Fibroblast of the aortic adventitia (primary cell): Measurements from ENCODE around the gene LRRC61. TPM values are rescaled to one million over a fixed set of nuclear protein-coding genes. Genes with fewer than 3 reads are reported as not detected.

Experiments
- DNase-seq: peaks from one replicate; pipeline ENCODE4 v3.0.0-alpha.2; 2010; ENCODE audit warnings: low read depth
- H3K4me3 ChIP-seq: 2 replicates; pipeline ENCODE4 v1.5.1; 2011; ENCODE audit warnings: low read depth, mild to moderate bottlenecking, control low read depth, low read length, moderate library complexity
- total RNA-seq: library from RNA; depleted of rRNA; stranded (reverse); fragments of >200 nt; gene quantifications from 2 replicates; pipeline ENCODE4 v1.2.3, GENCODE V29; 2012; ENCODE audit warnings: low replicate concordance
- TF ChIP-seq, protein P1 (sequence below): IDR thresholded peaks from 2 replicates; pipeline ENCODE4 v1.5.1; 2011; ENCODE audit warnings: mild to moderate bottlenecking, low read length, control low read depth, inconsistent platforms; ENCODE audit not compliant: insufficient read depth

LRRC61 gene
- total RNA-seq, 1 donor: 0.09 TPM

GRCh38 chr7:150371131-150371995, 48.2 kb downstream of the LRRC61 start:
- no peak for DNase-seq
- TF ChIP-seq, protein P1, sequence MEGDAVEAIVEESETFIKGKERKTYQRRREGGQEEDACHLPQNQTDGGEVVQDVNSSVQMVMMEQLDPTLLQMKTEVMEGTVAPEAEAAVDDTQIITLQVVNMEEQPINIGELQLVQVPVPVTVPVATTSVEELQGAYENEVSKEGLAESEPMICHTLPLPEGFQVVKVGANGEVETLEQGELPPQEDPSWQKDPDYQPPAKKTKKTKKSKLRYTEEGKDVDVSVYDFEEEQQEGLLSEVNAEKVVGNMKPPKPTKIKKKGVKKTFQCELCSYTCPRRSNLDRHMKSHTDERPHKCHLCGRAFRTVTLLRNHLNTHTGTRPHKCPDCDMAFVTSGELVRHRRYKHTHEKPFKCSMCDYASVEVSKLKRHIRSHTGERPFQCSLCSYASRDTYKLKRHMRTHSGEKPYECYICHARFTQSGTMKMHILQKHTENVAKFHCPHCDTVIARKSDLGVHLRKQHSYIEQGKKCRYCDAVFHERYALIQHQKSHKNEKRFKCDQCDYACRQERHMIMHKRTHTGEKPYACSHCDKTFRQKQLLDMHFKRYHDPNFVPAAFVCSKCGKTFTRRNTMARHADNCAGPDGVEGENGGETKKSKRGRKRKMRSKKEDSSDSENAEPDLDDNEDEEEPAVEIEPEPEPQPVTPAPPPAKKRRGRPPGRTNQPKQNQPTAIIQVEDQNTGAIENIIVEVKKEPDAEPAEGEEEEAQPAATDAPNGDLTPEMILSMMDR: no peak
- no peak overlapping the region for H3K4me3 ChIP-seq

DNA sequence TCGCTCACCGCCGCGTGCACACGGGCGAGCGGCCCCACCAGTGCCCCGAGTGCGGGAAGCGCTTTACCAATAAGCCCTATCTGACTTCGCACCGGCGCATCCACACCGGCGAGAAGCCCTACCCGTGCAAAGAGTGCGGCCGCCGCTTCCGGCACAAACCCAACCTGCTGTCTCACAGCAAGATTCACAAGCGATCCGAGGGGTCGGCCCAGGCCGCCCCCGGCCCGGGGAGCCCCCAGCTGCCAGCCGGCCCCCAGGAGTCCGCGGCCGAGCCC, 48.8 kb downstream of the LRRC61 start:
- no peak for DNase-seq
- no peak overlapping the region for H3K4me3 ChIP-seq
- TF ChIP-seq, protein P1: no peak

- TF ChIP-seq, protein P1: no peak
- H3K4me3 ChIP-seq: no peak overlapping the region
- DNase-seq: no peak
Observed at GRCh38 chr7:150372271-150373048, 49.3 kb downstream of the LRRC61 start.

DNA sequence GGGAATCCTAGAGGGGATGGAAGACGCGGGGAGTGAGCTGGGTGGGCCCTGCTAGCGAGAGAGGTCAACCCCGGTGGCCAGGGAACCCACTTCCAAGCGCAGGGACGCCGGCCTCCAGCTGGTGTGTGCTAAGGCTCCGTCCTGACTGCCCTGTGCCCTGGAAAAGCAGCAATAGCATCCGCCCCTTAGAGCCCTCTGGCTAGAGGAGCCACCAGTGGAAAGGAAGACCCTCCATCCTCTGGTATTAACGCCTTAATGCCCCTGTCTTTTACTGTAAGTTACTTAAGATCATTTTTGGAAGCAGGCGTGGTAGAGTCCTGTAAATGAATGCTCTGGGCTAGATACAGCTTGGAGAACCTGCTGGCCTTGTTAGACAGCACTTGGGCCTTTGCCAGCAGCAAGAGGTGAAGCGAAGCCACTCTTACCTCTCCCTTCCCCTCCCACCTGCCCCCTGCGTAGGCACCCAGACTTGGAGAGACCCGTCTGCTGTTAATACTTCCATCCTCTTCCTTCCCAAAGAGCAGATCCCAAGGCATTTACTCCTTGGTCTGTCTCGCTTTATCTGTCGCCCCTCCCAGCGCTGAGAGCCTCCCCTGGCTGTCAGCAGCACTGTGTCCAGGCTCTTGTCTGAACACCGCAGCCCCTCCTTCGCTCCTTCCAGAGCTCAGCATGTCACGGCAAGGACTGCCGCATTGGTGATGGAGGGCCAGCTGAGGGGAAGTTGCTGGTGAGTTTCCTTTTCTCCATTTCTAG, 50.1 kb downstream of the LRRC61 start:
- no peak for DNase-seq
- TF ChIP-seq, protein P1: no peak
- H3K4me3 ChIP-seq: no peak overlapping the region

DNA sequence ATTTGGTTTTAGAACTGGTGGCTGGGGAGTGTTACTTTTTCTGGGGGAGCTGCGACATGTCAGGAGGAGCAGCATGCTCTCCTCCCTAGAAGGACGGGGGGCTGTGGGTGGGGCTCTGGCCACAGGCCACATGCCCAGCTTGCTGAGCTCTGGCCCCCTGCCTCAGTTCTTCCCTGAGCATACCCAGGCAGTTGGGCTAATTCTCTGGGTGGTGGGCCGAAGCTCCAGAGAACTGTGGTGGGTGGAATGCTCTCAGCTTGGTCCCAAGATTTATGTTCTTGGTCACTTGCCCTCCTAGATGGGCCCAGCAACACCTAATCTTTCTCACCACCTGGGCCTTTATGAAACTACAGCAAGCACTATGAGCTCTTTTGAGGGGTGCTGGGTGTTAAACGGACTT, 50.9 kb downstream of the LRRC61 start:
- no peak overlapping the region for H3K4me3 ChIP-seq
- TF ChIP-seq, protein P1: no peak
- DNase-seq: no peak

GRCh38 chr7:150374472-150374871, 51.3 kb downstream of the LRRC61 start:
- H3K4me3 ChIP-seq: no peak overlapping the region
- no peak for DNase-seq
- TF ChIP-seq, protein P1: no peak
